ENCODE measurements around the gene WWC2.

WWC2 gene

GRCh38 chr4:183300070-183300469 is 201.0 kb downstream of the WWC2 start:
- Histone ChIP-seq H4K20me1 (ENCODE audit: insufficient read depth) (no peaks in the 10 kb centered on the region), H3K4me2 (no peak overlapping the region), H3K27ac (no peak overlapping the region), H3K36me3 (ENCODE audit: insufficient read depth) (no peaks in the 10 kb centered on the region), H3K4me3 (IDR thresholded peaks at IDR 0.05; ENCODE audit: insufficient read depth, low read depth, low read length) (no peak overlapping the region), H3K4me1 (ENCODE audit: low read depth, poor library complexity, severe bottlenecking) (no peaks in the 10 kb centered on the region), H3K79me2 (ENCODE audit: insufficient read depth, low read depth) (no peaks in the 10 kb centered on the region), H2AFZ (ENCODE audit: low read depth) (no peak overlapping the region), H3K27me3 (ENCODE audit: insufficient read depth, low read depth) (no peaks in the 10 kb centered on the region), H3K9ac (no peak overlapping the region)
- TF ChIP-seq CTCF (conservative IDR thresholded peaks at IDR 0.05; ENCODE audit: low read depth, low read length), result no peak

GRCh38 chr4:183300655-183301054 is 201.6 kb downstream of the WWC2 start:
- no peaks in the 10 kb centered on the region for H3K4me1 ChIP-seq (ENCODE audit: low read depth, poor library complexity, severe bottlenecking)
- no peak overlapping the region for H3K4me2 ChIP-seq
- no peak overlapping the region for H3K4me3 ChIP-seq (IDR thresholded peaks at IDR 0.05; ENCODE audit: insufficient read depth, low read depth, low read length)
- no peaks in the 10 kb centered on the region for H3K36me3 ChIP-seq (ENCODE audit: insufficient read depth)
- H3K27ac ChIP-seq, result no peak overlapping the region
- no peak overlapping the region for H2AFZ ChIP-seq (ENCODE audit: low read depth)
- no peaks in the 10 kb centered on the region for H3K27me3 ChIP-seq (ENCODE audit: insufficient read depth, low read depth)
- H3K79me2 ChIP-seq (ENCODE audit: insufficient read depth, low read depth), result no peaks in the 10 kb centered on the region
- TF ChIP-seq CTCF (conservative IDR thresholded peaks at IDR 0.05; ENCODE audit: low read depth, low read length), result no peak
- H3K9ac ChIP-seq, result no peak overlapping the region
- no peaks in the 10 kb centered on the region for H4K20me1 ChIP-seq (ENCODE audit: insufficient read depth)

- Histone ChIP-seq H3K4me1 (ENCODE audit: low read depth, poor library complexity, severe bottlenecking) (no peaks in the 10 kb centered on the region), H4K20me1 (ENCODE audit: insufficient read depth) (no peaks in the 10 kb centered on the region), H2AFZ (ENCODE audit: low read depth) (no peak overlapping the region), H3K27ac (no peak overlapping the region), H3K4me3 (IDR thresholded peaks at IDR 0.05; ENCODE audit: insufficient read depth, low read depth, low read length) (no peak overlapping the region), H3K27me3 (ENCODE audit: insufficient read depth, low read depth) (no peaks in the 10 kb centered on the region), H3K4me2 (no peak overlapping the region), H3K79me2 (ENCODE audit: insufficient read depth, low read depth) (no peaks in the 10 kb centered on the region), H3K9ac (no peak overlapping the region), H3K36me3 (ENCODE audit: insufficient read depth) (no peaks in the 10 kb centered on the region)
- no peak for TF ChIP-seq CTCF (conservative IDR thresholded peaks at IDR 0.05; ENCODE audit: low read depth, low read length)
These were observed 204.2 kb downstream of the WWC2 start for GRCh38 chr4:183303301-183303700.

- Histone ChIP-seq H3K4me3 (IDR thresholded peaks at IDR 0.05; ENCODE audit: insufficient read depth, low read depth, low read length) (no peak overlapping the region), H3K4me2 (no peak overlapping the region), H3K36me3 (ENCODE audit: insufficient read depth) (no peaks in the 10 kb centered on the region), H3K79me2 (ENCODE audit: insufficient read depth, low read depth) (no peaks in the 10 kb centered on the region), H2AFZ (ENCODE audit: low read depth) (no peak overlapping the region), H3K4me1 (ENCODE audit: low read depth, poor library complexity, severe bottlenecking) (no peaks in the 10 kb centered on the region), H4K20me1 (ENCODE audit: insufficient read depth) (no peaks in the 10 kb centered on the region), H3K27ac (no peak overlapping the region), H3K9ac (no peak overlapping the region), H3K27me3 (ENCODE audit: insufficient read depth, low read depth) (no peaks in the 10 kb centered on the region)
- TF ChIP-seq CTCF (conservative IDR thresholded peaks at IDR 0.05; ENCODE audit: low read depth, low read length), result no peak
These were observed 205.0 kb downstream of the WWC2 start for GRCh38 chr4:183304067-183304466.

GRCh38 chr4:183304538-183304937 is 205.5 kb downstream of the WWC2 start:
- H4K20me1 ChIP-seq (ENCODE audit: insufficient read depth), result no peaks in the 10 kb centered on the region
- H3K27me3 ChIP-seq (ENCODE audit: insufficient read depth, low read depth), result no peaks in the 10 kb centered on the region
- H3K27ac ChIP-seq, result no peak overlapping the region
- no peak for TF ChIP-seq CTCF (conservative IDR thresholded peaks at IDR 0.05; ENCODE audit: low read depth, low read length)
- H3K4me2 ChIP-seq, result no peak overlapping the region
- no peak overlapping the region for H2AFZ ChIP-seq (ENCODE audit: low read depth)
- H3K36me3 ChIP-seq (ENCODE audit: insufficient read depth), result no peaks in the 10 kb centered on the region
- no peaks in the 10 kb centered on the region for H3K79me2 ChIP-seq (ENCODE audit: insufficient read depth, low read depth)
- H3K4me1 ChIP-seq (ENCODE audit: low read depth, poor library complexity, severe bottlenecking), result no peaks in the 10 kb centered on the region
- H3K9ac ChIP-seq, result no peak overlapping the region
- no peak overlapping the region for H3K4me3 ChIP-seq (IDR thresholded peaks at IDR 0.05; ENCODE audit: insufficient read depth, low read depth, low read length)
